NCI-H2081 treated with DMSO at 0.1 percent for 48 hours (cell line): Measurements from ENCODE around the gene CELA3A.
"Not testable (repeated sequence)": the region's sequence is repeated elsewhere in the genome, so short reads cannot be mapped to it uniquely, and the experiment has no call there.

ENCODE experiments used
- DNase-seq: peaks from one replicate; lab custom pipeline; 2025; lab: John Stamatoyannopoulos, UW

CELA3A gene, protein sequence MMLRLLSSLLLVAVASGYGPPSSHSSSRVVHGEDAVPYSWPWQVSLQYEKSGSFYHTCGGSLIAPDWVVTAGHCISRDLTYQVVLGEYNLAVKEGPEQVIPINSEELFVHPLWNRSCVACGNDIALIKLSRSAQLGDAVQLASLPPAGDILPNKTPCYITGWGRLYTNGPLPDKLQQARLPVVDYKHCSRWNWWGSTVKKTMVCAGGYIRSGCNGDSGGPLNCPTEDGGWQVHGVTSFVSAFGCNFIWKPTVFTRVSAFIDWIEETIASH

DNA sequence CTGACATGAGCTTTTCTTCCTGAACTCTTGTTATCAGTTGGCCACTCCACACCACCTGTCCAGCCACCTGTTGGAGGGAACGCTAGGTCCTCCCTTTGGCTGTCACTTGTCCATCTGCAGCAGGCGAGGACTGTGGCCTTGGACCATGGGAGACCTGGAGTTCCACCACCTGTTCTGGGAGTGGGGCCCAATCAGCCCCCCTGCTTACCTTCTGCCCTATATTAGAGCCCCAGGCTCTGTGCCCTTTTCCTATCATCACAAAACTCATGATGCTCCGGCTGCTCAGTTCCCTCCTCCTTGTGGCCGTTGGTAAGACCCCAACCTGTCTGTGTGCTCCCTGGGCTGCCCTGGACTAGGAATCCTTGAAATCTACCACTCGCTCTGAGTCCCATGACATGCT, at the start of gene CELA3A:
CELA3A (plus strand) TSS at position 249 of the 400 bp plus-strand sequence; CDS start at position 267, 18 bp downstream.
- no peak for DNase-seq

DNA sequence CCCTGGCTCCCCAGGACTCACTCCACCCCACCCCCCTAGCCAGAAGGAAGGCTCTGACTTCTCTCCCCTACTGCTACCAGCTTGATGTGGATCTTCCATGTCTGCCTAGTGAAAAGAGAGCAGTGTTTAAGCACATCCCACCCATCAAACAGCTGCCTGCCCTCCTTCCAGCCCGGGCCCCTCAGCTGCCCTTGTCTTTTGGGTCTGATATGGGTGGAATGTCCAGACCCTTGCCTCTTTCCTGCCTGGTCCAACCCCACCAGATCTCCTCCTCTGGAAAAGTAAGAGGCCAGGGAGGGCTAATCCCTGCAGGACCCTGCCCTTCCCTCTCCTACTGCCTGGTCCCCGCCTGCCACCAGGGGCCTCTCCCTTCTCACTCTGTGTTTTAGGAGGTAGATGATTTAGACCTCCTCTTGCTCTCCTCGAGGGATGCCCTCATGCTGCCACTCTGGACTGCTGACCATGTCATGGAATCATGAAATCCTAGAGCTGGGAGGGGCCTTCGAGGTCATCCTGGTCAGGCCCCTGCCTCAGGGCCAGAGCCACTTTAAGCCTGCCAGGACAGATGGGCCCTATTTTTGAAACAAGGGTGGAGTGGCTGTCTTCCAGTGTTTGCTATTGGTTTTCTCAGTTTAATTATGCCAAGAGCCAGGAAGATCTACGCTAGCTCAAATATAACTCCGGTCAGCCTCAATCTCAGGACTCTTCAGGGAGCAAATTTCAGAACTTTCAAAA, 48.5 kb upstream of the CELA3A start:
- DNase-seq: no peak

DNA sequence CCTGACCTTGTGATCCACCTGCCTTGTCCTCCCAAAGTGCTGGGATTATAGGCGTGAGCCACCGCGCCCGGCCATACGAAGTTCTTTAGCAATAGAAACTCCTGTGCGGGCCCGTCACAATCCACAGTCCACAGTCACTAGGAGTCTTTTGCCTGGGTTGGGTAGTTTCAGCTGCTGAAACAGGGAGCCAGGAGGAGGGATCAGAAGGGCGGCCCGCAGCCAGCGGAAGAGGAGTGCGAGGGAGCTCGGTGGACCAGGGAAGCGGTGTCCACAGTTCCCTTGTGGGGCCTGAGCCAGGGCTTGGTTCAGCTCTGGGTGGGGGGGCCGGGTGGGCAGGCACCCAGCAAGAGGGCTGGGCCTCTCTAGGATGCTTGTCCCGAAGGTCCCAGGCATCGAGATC, 46.4 kb upstream of the CELA3A start:
- DNase-seq: no peak

DNA sequence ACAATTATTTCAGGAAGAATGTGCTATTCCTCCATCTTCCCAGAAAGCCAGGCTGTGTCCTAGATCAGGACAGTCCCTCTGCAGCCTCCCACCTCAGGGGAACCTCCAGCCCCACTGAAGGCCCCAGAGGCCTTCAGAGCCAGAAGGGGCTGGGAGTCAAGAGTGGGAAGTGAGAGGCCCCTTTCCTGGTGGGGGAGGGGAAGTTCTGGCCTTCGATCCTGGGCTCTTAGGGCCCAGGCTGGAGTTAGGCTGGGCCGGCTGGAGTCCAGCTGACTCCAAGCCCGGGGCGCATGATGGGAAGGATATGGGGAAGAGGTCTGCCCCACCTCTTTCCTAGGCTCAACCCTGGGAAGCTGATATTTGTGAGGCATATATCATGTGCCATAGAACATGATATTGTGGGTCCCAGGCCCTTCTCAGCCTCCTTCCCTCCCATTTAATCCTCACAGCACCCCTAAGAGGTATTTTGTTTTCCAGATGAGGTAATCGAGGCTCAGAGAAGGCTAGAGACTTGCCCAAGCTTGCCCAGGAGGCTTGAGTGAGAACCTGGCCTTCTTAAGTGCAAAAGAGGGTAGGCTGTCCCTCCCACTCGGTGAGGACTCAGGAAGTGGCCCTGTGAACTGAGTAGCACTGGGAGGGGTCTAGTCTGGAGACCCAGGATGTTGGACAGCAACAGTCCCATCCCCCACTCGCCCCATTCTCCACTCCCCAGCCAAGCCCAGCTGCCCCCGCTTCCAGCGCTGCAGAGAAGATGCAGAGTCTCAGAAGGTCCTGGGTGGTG, 45.8 kb upstream of the CELA3A start:
- DNase-seq: no peak

DNA sequence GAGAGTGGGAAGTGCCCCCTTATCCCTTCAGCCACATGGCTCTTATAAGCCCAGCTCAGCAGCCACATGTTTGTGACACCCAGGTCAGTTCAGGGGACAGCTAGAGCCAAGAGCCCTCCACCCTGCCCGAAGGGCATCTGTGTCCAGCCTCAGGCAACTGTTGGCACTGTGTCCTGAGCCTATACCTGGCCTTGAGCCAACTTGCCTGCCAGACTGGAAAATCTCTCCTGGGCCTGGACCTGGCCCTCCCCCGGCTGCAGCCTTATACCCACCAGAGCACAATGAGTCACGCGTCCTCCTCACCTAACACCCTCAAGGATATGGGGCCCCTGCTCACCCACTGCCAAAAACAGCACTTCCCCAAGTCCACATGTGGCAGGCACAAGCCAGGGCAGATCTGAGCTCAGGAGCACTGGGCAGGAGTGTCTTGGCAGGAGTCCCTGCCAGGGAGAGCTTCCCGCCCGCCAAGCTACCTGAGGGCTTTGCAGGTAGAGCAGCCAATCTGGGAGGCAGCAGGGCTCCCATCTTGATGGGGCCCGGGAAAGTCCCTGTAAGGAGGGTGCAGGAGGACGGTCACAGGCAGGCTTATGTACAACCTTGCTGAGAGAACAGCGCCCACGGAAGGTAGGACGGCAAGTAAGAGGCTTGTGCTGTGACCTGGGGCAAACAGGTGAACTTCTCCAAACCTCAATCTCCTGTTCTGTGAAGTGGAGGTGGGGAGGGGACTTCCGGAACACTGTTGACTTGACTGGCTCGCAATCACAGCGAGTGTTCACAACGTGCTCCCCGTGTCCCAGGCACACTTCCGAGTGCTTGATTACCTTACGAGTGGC, 44.5 kb upstream of the CELA3A start:
- DNase-seq: no peak

DNA sequence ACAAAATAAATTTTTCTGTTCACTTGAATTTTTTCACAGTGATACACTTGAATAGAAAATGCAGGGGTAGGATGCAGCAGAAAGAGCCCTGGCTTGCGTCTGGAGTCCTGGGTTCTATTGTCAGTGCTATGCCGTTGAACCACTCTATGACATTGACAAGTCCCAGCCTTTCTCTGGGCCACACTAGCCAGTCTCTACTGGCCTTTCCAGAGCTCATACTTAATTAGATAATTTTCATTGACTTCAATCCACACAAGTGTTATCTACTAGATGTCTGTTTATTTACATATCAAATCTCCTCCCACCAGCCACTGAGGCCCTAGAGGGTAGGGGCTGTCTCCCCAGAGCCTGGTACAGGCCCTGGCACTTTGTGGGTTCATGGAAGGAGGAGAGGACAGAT, 40.1 kb upstream of the CELA3A start:
- no peak for DNase-seq

DNA sequence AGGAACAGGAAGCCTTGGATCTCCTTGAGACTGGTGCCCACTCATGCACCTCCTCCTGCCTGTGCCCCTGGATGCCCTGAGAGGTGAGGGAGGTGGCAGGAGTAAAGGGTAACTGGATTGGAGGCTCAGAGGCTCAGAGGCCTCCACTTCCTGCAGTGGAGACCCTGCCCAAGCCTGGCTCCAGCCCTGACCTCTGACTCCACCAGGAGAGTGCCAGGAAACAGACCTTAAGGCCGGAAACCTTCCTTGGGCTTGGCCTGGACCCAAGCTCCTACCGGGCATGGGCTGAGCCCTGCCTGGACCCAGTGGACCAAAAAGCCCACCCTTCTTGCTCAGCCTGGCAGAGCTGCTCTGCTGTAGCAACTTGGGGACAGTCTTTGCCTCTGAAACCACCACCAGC, 39.7 kb upstream of the CELA3A start:
- DNase-seq: no peak

DNA sequence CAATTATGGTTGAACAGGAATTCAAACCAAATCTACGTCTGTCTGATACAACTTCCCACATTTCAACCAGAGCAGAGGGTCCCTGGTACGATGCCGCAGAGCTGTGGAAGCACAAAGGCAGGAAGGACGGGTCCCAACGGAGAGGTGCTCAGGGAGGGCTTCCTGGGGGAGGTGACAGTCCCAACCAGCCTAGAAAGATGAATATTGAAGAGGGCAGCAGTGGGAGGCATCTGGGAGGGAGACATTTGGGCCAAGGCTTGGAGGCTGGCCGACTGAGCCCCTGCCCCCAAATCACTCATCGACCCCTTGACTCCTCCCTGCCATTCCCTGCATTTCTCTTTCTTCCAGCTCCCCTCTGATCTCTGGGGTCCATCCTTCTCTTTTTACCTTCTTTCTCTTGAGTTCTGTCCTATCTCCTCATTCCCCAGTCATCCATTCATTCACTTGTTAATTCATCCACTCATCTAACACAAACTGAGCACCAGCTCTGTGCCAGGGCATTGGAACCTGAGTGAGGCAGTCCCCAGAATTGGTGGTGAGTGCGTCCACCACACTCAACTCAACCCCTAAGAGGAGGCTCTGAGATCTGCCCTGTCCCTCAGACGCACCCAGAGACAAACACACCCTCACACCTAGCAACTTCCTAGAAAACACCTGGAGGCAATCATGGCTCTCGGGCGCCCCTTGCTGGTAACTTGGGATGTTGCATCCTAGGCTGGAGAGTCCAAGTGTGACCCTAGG, 37.8 kb upstream of the CELA3A start:
- DNase-seq: peak; percentile 4

DNA sequence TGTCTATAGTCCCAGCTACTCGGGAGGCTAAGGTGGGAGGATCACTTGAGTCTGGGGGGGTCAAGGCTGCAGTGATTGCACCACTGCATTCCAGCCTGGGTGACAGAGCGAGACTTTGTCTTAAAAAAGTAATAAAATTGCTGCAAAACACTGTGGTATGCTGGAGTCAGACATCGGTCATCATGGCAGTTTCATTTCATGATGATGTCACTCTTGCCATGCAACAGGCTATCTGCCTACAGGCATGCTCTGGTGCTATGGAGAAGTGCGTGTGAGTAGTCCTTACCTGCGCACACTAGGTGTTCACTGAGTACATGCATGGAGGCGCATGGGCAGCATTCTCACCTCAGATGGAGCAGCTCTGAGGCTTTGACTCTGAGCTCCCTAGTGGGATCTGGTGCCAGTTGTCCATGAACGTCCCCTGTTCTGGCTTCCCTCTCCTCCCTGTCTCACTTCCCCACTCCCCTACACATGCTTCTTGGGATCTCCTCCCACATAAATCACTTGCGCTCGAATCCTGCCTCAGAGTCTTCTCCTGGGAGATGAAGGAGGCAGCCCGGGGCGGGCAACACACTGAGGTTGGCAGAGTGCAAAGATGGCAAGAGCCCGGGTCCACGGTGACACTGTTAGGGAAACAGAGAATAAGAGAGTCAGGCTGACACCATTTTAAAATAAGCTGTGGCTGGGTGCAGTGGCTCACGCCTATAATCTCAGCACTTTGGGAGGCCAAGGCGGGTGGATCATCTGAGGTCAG, 35.0 kb upstream of the CELA3A start:
- no peak for DNase-seq

DNA sequence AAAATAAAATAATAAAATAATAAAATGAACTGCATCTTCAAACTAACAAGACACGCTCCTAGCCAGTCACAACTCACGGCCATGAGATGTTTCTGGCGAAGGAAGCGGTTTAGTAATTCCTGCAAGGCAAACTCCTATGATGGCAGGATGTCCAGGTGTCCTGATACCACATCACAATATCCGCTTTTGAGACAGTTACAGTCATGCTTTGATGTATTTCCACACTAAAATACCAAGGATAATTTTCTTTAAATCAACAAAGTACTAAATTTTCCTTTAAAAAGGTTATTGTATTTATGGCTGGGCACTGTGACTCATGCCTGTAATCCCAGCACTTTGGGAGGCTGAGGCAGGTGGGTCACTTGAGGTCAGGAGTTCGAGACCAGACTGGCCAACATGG, 34.2 kb upstream of the CELA3A start:
- not testable (repeated sequence) for DNase-seq

DNA sequence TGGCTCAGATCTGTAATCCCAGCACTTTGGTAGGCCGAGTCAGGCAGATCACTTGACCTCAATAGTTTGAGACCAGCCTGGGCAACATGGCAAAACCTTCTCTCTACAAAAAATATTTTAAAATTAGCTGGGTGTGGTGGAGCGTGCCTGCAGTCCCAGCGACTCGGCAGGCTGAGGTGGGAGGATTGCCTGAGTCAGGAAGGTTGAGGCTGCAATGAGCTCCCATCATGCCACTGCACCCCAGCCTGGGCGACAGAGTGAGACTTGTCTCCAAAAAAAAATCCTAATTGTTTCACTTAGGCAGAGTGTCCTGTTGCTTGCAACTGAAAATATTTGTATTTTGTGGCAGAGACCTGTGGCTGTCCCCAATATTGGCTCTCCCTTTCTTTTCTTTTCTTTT, 32.4 kb upstream of the CELA3A start:
- not testable (repeated sequence) for DNase-seq

DNA sequence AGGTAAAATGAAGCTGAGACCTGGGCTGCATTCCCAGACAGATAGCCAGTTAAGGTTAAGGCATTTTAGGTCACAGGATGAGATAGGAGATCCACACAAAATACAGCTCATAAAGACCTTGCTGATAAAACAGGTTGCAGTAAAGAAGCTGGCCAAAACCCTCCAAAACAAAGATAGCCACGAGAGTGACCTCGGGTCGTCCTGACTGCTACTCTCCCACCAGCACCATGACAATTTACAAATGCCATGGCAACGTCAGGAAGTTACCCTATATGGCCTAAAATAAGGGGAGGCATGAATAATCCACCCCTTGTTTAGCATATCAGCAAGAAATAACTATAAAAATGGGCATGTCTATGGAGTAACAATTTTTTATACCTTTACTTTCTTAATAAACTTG, 30.9 kb upstream of the CELA3A start:
- DNase-seq: not testable (repeated sequence)

DNA sequence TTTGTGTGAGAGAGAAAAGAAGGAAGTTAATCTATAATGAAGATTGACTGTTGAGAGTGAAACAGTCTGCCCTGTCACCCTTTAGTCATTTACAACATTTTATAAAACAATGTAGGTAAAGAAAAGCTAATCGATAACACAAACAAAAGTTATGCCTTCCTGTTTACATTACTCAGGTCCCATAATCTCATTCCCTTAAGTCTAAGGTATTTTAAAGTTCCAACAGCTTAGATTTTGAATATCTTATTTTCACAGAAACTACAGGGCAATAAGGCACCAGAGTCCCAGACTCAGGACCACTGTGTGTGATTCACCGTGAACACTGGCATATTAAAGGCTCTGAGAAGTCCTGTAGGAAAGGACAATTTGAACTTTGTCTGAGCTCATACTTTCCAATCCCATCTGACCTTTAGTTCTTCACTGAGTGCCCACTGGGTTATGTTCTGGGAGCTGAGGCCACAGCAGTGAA, 28.4 kb upstream of the CELA3A start:
- DNase-seq: not testable (repeated sequence)

DNA sequence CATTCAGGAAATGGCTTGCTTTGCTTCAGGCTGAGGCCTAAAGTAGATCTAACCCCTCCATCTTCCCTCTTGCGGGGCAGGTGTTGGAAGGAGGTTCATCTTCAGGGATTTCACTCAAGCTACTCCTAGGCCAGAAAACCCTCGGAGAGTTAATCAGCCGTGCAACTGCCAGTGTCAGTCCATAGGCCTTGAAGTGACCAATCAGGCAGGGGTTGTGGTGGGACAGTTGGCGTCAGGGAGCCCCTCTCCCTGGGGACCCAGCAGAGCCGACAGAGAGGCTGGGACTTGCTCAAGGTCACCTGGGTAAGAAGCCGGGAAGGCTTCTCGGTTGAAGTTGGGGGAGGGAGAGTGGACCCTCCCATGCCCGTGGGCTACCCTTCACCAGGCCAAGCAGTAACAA, 27.5 kb upstream of the CELA3A start:
- not testable (repeated sequence) for DNase-seq

DNA sequence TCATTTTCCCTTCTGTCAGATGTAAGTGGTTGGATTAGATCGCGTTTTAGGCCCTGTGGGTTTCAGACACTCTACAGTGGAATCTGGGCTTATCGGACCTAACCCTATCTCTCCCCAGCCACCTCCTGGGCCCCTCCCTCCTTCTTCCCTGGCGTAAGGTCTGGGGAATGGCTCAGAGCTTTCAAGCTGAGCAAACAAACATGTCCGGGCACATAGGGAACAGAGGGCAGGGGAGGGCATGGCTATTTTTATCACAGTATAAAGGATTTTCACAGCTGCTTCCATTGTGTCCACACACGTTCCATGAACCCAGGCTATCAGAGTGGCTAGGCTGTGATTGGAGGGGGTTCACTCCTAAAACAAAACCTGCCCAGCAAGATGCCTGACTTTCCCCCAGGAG, 26.8 kb upstream of the CELA3A start:
- not testable (repeated sequence) for DNase-seq

DNA sequence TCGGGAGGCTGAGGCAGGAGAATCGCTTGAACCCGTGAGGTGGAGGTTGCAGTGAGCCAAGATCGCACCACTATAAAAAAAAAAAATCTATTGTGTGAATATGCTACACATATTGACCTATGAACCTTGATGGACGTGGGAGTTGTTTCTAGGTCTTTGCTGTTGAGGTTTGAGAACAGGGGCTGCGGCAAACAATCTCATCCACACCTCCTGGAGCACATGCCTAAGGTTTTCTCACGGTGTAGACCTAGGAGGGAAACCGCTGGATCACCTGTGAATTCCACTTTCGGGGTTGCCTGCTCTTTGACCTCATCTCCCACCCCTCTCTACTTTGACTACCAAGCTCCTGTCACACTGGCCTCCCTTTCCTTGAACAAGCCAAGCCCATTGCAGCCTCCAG, 26.2 kb upstream of the CELA3A start:
- DNase-seq: not testable (repeated sequence)

DNA sequence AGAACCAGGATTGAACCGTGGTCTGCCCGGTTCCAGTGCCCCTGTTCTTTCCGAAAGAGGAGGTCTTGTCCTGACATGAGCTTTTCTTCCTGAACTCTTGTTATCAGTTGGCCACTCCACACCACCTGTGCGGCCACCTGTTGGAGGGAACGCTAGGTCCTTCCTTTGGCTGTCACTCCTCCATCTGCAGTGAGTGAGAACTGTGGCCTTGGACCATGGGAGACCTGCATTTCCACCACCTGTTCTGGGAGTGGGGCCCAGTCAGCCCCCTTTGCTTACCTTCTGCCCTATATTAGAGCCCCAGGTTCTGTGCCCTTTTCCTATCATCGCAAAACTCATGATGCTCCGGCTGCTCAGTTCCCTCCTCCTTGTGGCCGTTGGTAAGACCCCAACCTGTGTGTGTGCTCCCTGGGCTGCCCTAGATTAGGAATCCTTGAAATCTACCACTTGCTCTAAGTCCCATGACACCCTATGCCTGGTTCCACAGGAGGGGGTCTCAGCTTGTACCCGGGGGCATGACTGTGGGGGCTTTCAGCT, 24.7 kb upstream of the CELA3A start, which contains the start of gene CELA3B:
CELA3B (plus strand) TSS at position 320 of the 537 bp plus-strand sequence; CDS start at position 338, 18 bp downstream.
- DNase-seq: not testable (repeated sequence)

DNA sequence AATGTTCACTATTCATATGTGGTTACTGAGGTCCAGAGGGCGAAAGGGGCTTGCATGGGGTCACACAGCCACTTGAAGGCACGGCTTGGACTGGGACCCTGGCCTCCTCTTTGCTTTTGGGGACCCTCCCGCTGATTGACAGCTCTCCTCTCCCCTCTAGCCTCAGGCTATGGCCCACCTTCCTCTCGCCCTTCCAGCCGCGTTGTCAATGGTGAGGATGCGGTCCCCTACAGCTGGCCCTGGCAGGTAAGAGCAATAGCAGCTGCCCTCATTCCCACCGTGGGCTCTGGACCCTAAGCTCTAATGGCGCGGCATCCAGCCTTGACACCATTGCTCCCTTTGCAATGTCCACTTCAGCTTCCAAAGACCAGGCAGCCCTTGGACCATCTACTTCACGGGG, 23.2 kb upstream of the CELA3A start:
- not testable (repeated sequence) for DNase-seq

DNA sequence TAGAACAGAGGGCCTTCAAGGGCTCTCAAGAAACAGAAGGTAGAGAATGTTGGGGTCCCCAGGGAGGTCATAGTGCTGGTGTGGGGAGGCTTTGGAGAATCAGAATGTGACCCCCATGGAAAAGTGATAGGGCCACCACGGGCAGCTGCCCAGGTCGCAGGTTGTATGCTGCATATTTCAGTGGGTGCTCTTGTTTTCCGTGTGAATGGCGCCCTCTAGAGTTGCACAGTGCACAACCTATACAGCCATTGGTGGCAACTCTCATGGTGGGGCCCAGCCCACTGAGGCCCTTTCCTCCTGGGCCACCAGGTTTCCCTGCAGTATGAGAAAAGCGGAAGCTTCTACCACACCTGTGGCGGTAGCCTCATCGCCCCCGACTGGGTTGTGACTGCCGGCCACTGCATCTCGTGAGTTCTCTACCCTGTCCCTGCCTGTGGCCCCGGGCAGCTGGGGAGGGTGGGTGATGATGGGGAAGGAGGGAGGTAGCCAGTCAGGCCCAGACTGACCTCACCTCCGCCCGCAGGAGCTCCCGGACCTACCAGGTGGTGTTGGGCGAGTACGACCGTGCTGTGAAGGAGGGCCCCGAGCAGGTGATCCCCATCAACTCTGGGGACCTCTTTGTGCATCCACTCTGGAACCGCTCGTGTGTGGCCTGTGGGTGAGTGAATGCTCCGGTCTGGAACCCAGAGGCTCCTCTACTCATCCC, 20.8 kb upstream of the CELA3A start:
- not testable (repeated sequence) for DNase-seq
